ENCODE data around the gene DYRK1B.
"Not testable (repeated sequence)": the region's sequence is repeated elsewhere in the genome, so short reads cannot be mapped to it uniquely, and the experiment has no call there.

The DYRK1B gene

DNA sequence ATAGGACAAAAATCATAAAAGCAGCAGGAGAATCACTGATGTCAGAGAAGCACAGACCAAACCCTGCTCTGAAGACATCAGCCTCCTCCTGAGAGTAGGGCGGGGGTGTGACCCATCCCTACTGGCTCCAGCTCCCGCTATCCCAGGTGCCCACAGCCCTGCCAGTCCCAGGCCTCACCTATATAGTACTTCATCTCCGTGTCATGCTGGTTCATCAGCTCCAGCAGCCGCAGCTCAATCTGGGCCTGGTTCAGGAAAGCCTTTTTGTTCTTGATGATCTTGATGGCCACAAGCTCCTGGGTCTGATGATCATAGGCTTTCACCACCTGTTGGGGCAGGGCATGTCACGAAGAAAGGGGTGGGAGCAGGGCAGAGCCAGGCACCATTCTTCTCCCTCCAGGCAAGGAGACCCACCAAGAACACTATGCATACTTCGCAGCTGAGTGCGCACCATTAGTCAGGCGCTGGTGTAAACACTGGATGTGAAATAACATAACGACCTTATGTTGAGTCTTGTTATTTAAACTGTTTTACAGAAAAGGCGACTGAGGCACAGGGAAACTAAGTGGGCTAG, 4.2 kb downstream of the DYRK1B start:
- DNase-seq: no peak

DNA sequence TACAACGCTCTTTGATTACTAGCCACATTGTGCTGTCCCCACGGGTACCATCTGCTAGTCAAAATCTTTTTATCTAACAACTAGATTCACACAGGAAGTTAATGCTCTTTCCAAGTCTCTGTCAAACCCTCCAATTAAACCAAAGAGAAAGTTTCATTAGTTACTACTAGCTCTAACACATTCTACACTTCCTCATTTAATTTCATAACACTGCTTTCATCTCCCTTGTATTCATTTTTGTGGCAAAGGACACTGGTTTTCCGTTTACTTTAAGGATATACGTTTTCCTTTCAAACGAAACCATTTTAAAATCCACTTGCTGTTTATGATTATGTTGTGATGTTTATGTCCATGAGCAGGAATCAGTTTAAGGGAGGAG, 5.3 kb downstream of the DYRK1B start:
- no peak for DNase-seq

DNA sequence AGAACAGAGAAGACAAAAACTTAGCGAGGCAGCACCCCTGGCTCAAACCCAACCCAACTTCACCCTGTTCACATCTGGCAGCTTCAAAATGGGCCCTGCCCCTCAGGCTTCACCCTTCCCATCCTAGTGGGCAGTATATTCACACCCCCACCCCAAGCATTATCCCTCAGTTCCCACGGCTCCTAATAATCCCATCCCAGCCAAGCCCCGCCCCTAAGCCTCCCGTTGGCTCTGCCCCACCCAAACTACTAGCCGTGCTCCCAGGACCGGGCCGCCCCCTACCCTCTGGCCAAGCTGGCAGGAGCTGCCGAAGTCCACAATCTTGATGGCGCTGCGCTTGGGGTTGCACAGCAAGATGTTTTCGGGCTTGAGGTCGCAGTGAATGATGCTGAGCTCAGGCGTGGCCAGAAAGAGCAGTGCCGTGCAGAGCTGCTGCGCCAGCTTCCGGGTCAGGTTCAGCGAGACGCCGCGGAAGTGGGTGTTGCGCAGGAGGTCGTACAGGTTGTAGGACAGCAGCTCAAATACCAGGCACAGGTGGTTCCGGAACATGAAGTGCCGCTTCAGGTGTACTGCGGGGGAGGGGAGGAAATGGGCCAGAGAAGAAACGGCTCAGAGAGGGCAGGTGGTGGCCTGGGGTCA, 5.8 kb downstream of the DYRK1B start:
- no peak for DNase-seq

DNA sequence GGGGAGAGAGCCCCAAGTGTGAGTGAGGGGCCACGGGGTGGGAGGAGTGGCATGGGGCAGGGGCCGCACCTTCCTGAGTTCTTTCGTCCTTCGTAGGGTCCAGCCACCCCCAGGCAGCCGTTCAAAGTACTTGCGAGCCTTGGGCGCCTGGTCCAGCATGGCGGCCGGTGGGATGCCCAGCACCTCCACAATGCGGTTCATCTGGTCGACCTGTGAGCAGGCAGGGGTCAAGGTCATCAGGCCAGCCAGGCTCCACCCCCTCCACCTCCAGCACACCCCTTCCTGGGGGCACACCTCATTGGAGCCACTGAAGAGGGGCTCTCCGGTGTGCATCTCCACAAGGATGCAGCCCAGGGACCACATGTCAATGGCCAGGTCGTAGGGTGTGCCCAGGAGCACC, 6.7 kb downstream of the DYRK1B start:
- no peak for DNase-seq

DNA sequence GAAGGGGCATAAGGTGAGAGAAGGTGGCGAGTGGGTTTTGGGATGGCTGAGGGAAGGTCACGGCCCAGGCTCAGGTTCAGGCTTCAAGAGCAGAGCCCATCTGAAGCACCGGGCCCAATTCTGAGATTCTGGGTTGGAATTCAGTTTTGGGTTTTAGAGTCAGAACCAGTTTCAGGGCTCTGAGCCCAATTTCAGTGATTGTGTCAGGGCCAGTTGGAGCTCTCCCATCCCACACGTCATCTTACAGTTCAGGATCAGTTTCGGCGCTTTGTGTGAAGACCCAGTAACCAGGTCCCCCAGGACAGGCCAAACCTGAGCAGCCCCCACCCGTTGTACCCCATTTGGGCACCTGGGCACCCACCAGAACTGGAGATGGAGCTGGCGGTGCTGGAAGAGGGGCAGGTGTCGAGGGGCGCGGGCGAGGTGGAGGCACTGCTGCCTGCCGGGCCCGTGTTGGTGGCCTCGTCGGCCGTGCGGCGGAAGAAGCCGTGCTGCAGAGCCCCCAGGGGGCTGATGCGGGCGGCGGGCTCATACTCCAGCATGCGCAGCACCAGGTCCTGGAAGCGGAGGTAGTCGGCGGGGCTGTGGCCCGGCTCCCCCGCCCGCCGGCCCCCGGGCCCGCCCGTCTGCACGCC, 7.5 kb downstream of the DYRK1B start:
- no peak for DNase-seq

DNA sequence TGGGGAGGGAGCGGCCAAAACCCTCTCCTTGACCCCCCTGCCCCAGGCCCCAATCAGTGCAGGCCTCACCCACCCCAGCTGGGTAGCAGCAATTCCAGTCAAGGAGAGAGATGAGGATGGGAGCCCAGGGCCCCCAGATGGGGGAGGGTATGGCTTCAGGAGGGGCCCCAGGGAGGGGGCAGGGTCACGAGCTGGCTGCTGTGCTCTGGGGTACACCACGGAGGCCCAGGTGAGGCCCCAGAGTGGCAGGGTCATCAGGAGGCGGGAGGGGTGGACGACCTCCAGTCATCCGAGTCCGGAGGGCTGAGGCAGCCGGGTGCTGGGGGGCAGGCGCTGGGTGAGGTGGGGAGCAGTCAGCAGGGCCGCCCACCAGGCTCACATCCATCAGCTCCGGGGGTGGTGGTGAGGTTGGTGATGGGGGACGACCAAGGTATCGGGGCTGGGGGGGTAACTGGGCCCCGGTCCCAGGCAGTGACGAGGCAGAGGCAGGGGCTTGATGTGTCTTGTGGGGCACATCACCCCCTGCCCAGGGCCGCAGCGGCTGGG, 8.4 kb downstream of the DYRK1B start:
- peak; percentile 35 for DNase-seq

DNA sequence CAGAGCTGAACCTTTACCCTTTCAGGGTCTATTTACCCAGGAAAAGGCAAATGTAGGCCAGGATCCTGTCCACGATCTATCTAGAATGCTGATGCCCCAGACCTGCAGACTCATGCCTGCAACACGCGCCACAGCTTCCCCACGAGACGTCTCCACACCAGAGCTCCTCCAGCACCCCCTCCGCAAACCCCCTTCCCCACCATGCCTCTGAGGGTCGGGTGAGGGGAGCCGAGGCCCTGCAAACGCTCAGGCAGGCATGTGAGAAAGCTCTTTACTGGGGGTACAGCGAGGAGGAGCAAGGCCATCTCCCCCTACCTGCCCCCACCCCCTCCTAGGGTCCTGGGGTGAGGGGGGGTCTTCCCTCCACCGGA, 8.9 kb downstream of the DYRK1B start:
- no peak for DNase-seq

DNA sequence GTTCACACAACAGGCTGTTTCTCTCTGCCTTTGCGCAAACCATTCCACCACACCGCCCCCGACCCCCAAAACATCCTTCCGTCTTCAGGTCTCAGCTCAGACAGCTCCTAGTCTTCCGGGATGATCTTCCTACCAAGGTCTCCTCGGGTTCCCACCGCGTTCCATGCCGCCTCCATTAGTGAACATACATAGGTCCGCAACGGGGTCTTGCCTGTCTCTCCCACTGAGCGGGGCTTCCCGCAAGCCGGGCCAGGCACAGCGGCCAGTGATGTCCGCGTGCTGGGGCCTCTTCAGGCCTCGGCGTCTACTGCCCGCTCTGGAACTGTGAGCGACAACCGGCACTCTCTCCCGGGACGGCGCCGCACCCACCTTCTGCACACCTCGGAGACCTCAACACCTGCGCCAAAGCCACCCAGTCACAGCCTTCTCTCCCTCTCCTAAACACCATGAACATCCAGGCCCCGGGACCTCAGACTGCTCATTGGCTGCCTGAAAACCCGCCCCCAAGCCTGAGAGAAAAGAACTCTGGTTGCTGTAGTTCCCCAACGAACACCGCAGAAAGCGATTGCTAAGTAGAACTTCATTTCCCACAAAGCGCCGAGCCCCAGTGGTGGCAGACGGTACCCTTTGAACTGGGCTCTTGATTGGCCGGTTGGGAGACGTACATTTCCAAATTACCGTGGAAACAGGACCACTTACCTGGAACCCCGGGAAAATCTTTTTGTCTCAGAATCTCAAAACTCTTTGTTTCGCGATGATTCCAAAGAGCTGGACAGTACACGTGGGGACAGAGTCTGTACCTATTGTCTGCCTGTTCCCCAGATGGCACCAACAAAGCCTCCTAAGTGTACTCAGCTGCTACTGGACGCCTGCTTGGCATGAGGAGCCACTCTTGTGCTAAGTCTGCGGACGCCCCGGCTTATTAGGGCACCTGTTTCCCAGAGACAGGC, 9.5 kb downstream of the DYRK1B start:
- peak; percentile 94 for DNase-seq

DNA sequence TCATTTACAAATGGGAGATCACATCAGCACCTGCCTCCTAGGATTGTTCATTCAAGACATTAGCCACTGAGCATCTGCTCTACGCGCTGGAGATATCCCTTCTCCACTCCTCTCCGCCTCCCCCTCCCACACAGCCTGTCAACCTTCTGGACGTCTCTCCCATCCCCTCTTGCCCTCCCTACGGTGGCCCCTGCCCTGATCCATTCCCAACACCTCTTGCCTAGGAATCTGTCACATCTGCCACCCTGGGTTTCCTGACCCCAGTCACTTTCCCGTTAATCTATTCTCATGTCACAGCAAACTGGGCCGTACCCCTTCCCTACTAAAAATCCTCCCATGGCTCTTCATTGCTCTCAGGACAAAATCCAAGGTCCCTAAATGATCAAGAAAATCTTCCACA, 10.3 kb downstream of the DYRK1B start:
- no peak for DNase-seq

DNA sequence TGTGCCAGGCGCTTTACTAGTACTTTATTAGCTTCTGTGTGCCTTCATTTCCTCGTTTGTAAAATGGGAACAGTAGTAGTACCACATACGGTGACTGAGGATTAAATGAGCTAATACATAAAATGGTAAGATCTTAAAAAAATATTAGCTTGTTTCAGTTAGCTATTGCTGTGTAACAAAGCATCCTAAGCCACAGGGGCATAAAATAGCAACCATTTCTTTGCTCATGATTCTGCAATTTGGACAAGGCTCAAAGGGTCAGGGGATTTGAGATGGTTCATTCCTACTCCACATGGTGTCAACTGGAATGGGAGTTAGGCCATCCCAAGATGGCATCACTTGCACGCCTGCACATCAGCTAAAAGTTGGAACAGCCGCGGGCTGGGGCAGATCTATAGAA, 13.3 kb downstream of the DYRK1B start:
- DNase-seq: no peak

DNA sequence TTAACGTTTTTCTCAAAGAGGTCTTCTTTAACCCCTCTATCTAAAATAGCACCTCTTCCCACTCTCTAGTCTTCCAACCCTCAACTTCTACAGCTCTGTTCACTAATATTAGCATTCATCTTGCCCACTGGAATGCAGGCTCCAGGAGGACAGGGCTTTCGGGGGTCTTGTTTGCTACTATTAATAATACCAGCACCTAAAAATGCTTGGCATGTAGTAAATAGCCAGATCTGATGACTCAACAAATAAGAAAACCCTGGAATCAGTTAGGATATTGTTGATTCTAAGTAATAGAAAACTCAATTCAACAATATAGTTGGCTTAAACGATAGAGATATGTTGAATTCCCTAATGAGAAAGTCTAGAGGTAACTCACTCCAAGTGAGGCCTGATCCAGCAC, 14.2 kb downstream of the DYRK1B start:
- DNase-seq: no peak

DNA sequence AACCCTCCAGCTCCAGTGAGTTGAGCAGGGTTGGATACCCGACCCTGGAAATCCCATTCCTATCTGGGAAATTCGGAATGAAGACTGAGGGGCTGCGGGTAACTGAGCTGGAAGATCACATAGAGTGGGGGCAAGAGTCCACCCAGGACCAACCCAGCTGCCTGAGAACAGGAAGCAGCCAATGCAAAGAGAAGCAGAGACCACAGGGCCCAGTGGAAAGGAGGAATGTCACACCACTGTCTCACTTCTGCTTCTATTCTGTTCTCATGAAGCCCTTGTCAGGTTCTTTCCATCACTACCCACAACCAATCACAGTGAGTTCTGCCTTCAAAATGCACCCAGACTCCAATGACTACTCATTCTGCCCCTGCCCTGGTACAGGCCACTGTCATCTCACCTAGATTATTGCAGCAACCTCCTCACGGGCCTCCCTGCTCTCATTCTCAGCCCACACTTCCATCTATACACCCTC, 15.3 kb downstream of the DYRK1B start:
- DNase-seq: no peak

DNA sequence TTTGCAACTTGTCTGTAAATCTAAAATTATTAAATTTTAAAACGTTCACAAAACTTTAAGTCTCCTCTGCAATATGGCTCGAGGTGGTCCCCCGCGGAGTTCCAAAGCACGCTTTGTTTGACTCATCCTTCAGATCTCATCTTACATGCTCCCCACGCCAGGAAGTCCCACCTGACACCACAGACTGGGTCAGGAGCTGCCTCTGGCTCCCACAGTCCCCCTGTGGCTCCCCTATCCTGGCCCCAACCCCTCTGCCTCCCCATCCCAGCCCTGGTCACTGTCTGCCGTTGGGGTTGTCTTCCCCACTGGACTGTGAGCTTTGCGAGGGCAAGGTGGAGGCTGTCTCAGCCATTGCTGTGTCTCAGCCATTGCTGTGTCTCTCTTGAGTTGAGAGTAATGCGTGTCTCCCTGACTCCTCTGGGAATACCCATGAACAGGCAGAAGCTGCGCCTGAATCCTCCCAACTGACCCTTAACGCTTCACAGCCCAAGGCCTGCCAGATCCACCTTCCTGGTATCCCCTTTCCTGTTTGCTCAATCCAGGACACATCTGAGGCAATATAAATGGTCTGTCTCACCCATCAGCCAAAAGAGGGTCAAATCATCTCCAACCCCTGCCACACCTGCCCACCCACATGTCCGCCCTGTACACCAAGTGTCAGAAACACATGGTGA, 15.9 kb downstream of the DYRK1B start:
- DNase-seq: no peak

DNA sequence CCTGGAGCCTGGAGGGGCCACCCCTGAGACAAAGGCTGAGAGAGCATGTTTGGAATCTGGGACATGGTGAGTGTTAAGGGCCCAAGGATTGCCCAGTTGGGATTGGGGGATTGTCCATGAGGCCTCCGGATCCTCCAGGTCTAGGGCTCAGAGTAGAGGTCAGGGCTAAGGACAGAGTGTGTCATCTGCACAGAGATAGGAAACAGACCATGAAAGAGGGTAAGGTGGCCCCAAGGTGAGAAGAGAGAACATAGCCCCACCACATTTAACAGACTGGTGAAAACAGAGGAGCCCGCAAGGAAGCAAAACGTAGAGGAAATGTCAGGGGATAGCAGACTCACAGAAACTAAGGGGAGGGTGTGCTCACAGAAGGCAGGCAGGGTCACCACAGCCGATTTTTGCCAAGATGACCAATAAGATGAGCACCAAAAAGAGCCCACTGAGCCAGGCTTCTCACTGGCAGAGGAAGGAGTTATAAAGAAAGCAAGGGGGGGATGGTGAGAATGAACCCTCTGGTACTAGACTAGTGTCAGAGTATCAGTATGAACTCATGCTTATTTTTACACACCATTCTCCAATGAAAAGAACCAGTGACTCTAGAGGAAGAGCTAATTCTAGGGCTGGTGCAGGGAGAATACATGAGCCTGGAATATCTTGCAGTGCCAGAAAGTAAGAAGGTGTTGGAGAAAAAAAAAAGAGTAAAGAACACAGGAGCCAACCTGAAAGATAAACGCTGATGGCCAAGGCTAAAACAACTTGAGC, 17.5 kb downstream of the DYRK1B start:
- no peak for DNase-seq

DNA sequence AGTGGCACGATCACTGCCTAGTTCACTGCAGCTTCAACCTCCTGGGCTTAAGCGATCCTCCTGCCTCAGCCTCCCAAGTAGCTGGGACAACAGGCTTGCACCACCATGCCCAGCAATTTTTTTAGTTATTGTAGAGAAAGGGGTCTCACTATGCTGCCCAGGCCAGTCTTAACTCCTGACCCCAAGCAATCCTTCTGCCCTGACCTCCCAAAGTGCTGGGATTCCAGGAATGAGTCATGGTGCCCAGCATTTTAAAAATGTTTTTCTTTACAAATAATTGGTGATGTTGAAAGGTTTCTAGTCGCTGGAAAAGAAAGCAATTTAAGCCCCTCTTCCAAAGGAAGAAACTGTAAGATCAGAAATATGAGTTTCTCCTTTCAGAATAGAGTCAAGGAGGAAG, 19.4 kb downstream of the DYRK1B start:
- DNase-seq: no peak

DNA sequence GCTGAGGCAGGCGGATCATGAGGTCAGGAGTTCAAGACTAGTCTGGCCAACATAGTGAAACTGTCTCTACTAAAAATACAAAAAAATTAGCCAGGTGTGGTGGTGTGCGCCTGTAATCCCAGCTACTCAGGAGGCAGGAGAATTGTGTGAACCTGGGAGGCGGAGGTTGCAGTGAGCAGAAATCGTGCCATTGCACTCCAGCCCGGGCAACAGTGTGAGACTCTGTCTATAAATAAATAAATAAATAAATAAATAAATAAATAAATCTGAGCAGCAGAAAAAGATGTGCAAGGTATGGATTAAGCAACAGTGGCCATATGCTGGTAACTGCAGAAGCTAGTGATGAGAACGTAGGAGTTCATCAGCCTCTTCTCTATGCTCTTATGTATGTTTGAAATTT, 19.9 kb downstream of the DYRK1B start:
- not testable (repeated sequence) for DNase-seq

DNA sequence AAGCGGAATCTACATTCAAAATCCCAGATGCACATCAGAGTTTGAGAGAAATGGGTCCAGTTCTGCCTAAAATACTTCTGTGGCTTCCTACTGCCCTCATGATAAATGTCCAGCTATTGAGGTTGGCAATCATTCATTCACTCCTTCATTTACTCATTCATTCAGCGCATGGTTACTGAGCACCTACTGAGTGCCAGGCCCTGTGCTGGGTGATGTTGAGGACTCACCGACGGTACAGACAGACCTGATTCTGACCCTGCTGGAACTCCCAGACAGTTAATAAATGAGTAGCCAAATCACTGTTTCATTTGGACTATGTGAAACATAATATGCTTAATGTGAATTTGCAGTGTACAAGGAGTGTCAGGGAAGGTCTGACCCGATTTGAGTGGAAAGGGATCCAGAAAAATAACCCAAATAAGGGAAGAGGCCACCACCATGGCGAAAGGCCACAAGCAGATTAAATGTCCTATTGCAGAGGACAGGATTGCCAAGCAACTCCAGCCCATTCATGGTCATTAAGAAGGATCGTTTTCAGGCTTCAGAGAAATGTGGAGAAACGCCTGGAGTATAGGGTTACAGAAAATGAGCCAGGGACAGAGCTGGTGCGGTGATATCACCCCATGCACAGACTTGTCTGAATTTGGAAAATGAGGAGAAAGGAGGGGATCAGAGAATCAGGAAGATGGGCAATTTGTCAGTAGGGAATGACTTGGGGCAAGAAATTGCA, 20.5 kb downstream of the DYRK1B start:
- DNase-seq: no peak

DNA sequence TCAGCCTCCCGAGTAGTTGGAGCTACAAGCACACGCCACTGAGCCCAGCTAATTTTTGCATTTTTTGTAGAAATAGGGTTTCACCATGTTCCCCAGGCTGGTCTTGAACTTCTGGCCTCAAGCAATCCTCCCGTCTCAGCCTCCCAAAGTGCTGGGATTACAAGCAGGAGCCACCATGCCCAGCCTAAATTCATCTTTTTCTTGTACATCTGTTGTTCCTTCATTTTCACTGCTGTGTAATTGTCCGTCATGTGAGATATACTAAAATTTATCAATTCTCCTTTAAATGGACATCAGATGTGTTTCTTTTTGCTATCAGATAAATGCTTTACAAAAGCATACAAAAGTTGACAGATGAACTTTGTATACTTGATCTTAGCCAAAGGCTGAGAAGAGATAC, 22.9 kb downstream of the DYRK1B start:
- no peak for DNase-seq

DNA sequence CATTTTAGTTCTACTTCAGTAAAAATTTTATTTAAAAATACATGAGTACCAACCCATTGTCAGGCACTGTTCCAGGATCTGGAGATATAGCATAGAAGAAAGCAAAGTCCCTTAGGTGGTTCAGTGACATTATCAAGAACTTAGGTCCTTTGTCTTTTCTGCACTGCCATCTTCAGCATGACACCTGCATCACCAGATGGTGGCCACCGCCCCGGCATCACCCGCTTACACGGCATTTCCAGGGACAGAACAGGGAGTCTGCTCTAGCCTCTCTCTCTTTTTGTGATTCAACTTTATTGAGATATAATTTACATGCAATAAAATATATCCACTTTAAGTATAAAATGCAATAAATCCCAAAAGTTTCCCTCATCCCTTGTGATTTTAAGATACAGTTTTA, 23.5 kb downstream of the DYRK1B start:
- no peak for DNase-seq

DNA sequence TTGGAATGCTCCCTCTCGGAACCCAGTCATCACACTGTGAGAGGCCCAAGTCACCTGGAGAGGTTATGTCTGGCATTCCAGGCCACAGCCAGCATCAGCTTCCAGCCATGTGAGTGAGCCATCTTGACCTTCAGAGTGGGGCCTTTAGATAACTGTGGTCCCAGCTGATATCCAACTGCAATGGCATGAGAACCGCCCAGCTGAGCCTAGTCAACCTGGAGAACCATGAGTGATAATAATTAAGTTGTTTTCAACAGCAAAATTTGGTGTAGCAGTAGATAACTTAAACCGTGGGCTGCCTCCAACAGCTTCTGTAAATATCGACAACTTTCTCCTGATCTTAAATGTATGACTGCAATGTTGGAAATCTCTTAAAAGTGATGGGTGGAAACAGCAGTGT, 24.6 kb downstream of the DYRK1B start:
- no peak for DNase-seq

DNA sequence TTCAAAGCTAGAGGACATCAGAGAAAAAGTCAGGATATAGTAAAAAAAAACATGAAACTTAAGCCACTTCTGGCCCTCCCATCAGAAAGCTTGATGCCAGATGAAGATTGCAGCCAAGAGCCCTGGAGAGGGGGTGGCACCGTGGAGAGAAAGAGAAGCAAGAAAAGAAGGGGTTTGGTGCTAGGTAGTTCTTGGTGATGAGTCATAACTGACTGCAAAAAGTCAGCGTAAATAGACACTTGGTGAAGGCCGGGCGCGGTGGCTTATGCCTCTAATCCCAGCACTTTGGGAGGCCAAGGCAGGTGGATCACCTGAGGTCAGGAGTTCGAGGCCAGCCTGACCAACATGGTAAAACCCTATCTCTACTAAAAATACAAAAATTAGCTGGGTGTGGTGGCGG, 25.3 kb downstream of the DYRK1B start:
- not testable (repeated sequence) for DNase-seq
